Measurements from ENCODE around the gene CYSTM1. TPM values are rescaled to one million over a fixed set of nuclear protein-coding genes. Genes with fewer than 3 reads are reported as not detected.
A peak's percentile ranks its signal among the peaks of the same experiment; 100 is the strongest.

CYSTM1 gene
- total RNA-seq, 2 experiments from 2014 or later, result 22.3 to 25.1 TPM

GRCh38 chr5:140244525-140245025, 69.6 kb downstream of the CYSTM1 start:
- Mint-ChIP-seq H3K4me1 (ENCODE audit: low read depth) (peaks cover 27% of the 10 kb centered on the region), H3K27me3 (ENCODE audit: low read depth) (no peaks in the 10 kb centered on the region), H3K9me3 (no peaks in the 10 kb centered on the region), H3K36me3 (ENCODE audit: low read depth) (peaks cover 11% of the 10 kb centered on the region), H3K4me3 (no peak overlapping the region), H3K27ac (peak overlapping the region; percentile 65)
- CTCF ChIA-PET, result interaction anchor here (0.7 to 15.8 kb wide), 34 partner anchors 8 to 403 kb away, joined by 3 to 634 read pairs (median 4); partner anchors contain the start of genes HBEGF, IK, NDUFA2 and PFDN1
- peak; percentile 91 for DNase-seq
- intact Hi-C loops (cut with micrococcal nuclease), result loop anchor here (1.0 kb wide), 3 partner anchors 102 to 113 kb away; partner anchors contain the start of gene HBEGF

DNA sequence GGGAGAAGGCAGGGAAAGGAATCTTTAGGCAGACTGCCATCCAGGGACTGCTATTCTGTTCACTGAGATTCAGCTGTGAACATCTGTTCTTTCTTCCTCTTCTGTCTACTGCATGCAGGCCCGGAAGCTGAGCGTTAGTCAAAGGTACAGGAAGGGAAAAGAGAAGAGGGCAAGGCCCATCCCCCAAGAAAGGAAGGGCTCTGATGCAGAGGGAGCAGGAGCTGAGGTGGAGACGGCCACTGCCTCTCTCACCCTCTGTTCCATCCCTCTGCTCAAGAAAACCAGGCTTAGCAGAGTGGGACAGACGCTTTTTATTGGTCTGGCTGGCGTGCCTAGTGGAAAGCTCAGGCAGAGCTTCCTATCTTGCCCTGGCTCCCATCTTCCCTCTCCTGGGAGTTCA, 70.4 kb downstream of the CYSTM1 start:
- H3K27me3 Mint-ChIP-seq (ENCODE audit: low read depth), result no peaks in the 10 kb centered on the region
- peak overlapping the region; percentile 8 for H3K27ac Mint-ChIP-seq
- H3K9me3 Mint-ChIP-seq, result no peaks in the 10 kb centered on the region
- peaks cover 14% of the 10 kb centered on the region for H3K36me3 Mint-ChIP-seq (ENCODE audit: low read depth)
- no peak overlapping the region for H3K4me3 Mint-ChIP-seq
- CTCF ChIA-PET, result interaction anchor here (0.7 to 15.8 kb wide), 12 partner anchors 9 to 346 kb away, joined by 3 to 634 read pairs (median 7); partner anchors contain the start of genes HBEGF, PFDN1 and SLC4A9
- intact Hi-C loops (cut with micrococcal nuclease), result no loop called here
- no peak for DNase-seq
- peaks cover 34% of the 10 kb centered on the region for H3K4me1 Mint-ChIP-seq (ENCODE audit: low read depth)

- CTCF ChIA-PET, result interaction anchor here (0.6 to 15.8 kb wide), 6 partner anchors 10 to 116 kb away, joined by 3 to 634 read pairs (median 18); partner anchors contain the start of genes HBEGF, PFDN1 and SLC4A9
- no peak overlapping the region for H3K4me3 Mint-ChIP-seq
- H3K4me1 Mint-ChIP-seq (ENCODE audit: low read depth), result peaks cover 37% of the 10 kb centered on the region
- H3K27ac Mint-ChIP-seq, result no peak overlapping the region
- peaks cover 14% of the 10 kb centered on the region for H3K36me3 Mint-ChIP-seq (ENCODE audit: low read depth)
- intact Hi-C loops (cut with micrococcal nuclease), result no loop called here
- DNase-seq, result no peak
- no peaks in the 10 kb centered on the region for H3K27me3 Mint-ChIP-seq (ENCODE audit: low read depth)
- H3K9me3 Mint-ChIP-seq, result no peaks in the 10 kb centered on the region
Observed at GRCh38 chr5:140245926-140246325, 70.9 kb downstream of the CYSTM1 start.

DNA sequence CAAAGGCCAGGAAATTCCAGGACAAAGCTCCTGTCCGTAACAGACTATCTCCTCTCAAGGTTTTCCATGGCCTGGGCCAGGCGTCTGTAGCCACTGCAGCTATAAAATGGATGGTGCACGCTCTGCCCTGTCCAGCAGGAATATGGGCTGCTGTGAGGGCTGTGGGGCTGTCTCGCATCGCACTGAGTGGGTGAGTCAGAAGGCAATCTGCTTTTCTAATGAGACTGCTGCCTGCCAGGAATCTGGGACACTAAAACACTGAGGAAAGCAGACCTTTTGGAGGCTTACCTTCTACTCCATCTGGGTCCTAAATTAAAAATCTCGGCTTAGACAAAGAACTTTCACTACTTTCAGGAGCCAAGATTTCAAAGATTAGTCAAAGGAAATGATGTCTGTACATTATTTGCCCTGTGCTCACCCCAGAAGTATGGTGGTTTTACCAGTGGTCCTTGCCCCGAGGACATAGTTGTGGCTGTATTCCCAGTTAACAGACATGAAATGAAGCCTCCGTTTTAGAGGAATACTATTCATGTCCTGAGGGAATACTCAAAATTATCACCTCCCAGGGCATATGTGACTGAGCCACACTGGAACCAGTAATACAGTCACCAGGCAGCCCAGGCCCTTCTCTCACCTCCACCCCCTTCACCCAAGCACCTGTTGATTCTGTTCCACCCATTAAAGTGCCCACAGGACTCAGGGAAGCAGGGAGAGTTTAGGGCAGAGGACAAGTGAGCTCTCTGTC, 71.6 kb downstream of the CYSTM1 start:
- intact Hi-C loops (cut with micrococcal nuclease), result no loop called here
- Mint-ChIP-seq H3K27me3 (ENCODE audit: low read depth) (no peaks in the 10 kb centered on the region), H3K4me1 (ENCODE audit: low read depth) (peaks cover 41% of the 10 kb centered on the region), H3K4me3 (no peak overlapping the region), H3K36me3 (ENCODE audit: low read depth) (peaks cover 14% of the 10 kb centered on the region), H3K27ac (no peak overlapping the region), H3K9me3 (no peaks in the 10 kb centered on the region)
- no peak for DNase-seq
- CTCF ChIA-PET, result interaction anchor here (0.6 to 15.8 kb wide), 7 partner anchors 10 to 115 kb away, joined by 3 to 634 read pairs (median 13); partner anchors contain the start of genes HBEGF and SLC4A9

- Mint-ChIP-seq H3K4me3 (no peak overlapping the region), H3K9me3 (no peaks in the 10 kb centered on the region), H3K36me3 (ENCODE audit: low read depth) (peaks cover 14% of the 10 kb centered on the region), H3K27me3 (ENCODE audit: low read depth) (no peaks in the 10 kb centered on the region), H3K4me1 (ENCODE audit: low read depth) (peaks cover 55% of the 10 kb centered on the region), H3K27ac (no peak overlapping the region)
- no peak for DNase-seq
- intact Hi-C loops (cut with micrococcal nuclease), result no loop called here
- CTCF ChIA-PET, result interaction anchor here (1.5 to 15.8 kb wide), 3 partner anchors 9 to 114 kb away, joined by 4 to 634 read pairs (median 127); partner anchors contain the start of genes HBEGF and SLC4A9
Observed at GRCh38 chr5:140248414-140248813, 73.4 kb downstream of the CYSTM1 start.

GRCh38 chr5:140249536-140249935, 74.5 kb downstream of the CYSTM1 start:
- intact Hi-C loops (cut with micrococcal nuclease), result no loop called here
- H3K9me3 Mint-ChIP-seq, result no peaks in the 10 kb centered on the region
- CTCF ChIA-PET, result interaction anchor here (1.2 to 3.4 kb wide), 5 partner anchors 10 to 103 kb away, joined by 3 to 23 read pairs (median 6); partner anchors contain the start of gene HBEGF
- DNase-seq, result peak; percentile 41
- no peaks in the 10 kb centered on the region for H3K27me3 Mint-ChIP-seq (ENCODE audit: low read depth)
- H3K27ac Mint-ChIP-seq, result no peak overlapping the region
- H3K36me3 Mint-ChIP-seq (ENCODE audit: low read depth), result peaks cover 12% of the 10 kb centered on the region
- no peak overlapping the region for H3K4me3 Mint-ChIP-seq
- H3K4me1 Mint-ChIP-seq (ENCODE audit: low read depth), result peaks cover 53% of the 10 kb centered on the region

- Mint-ChIP-seq H3K4me3 (no peak overlapping the region), H3K4me1 (ENCODE audit: low read depth) (peaks cover 45% of the 10 kb centered on the region), H3K9me3 (no peaks in the 10 kb centered on the region), H3K27ac (no peak overlapping the region), H3K36me3 (ENCODE audit: low read depth) (peaks cover 5% of the 10 kb centered on the region), H3K27me3 (ENCODE audit: low read depth) (no peaks in the 10 kb centered on the region)
- CTCF ChIA-PET, result interaction anchor here (1.2 to 3.4 kb wide), 4 partner anchors 11 to 103 kb away, joined by 3 to 23 read pairs (median 8); partner anchors contain the start of gene HBEGF
- DNase-seq, result no peak
- intact Hi-C loops (cut with micrococcal nuclease), result loop anchor here (2.0 to 5.0 kb wide), 2 partner anchors 16 to 302 kb away; no protein-coding TSS in a partner anchor
Observed at GRCh38 chr5:140250386-140250785, 75.4 kb downstream of the CYSTM1 start.

GRCh38 chr5:140251527-140251973, 76.6 kb downstream of the CYSTM1 start:
- peaks cover 33% of the 10 kb centered on the region for H3K4me1 Mint-ChIP-seq (ENCODE audit: low read depth)
- no peaks in the 10 kb centered on the region for H3K9me3 Mint-ChIP-seq
- H3K36me3 Mint-ChIP-seq (ENCODE audit: low read depth), result peaks cover 3% of the 10 kb centered on the region
- no peaks in the 10 kb centered on the region for H3K27me3 Mint-ChIP-seq (ENCODE audit: low read depth)
- CTCF ChIA-PET, result interaction anchor here (0.7 to 3.4 kb wide), 7 partner anchors 8 to 281 kb away, joined by 3 to 23 read pairs (median 4); partner anchors contain the start of gene HBEGF
- intact Hi-C loops (cut with micrococcal nuclease), result loop anchor here (1.0 to 5.0 kb wide), 5 partner anchors 15 to 301 kb away; partner anchors contain the start of gene PFDN1
- peak overlapping the region; percentile 68 for H3K27ac Mint-ChIP-seq
- H3K4me3 Mint-ChIP-seq, result no peak overlapping the region
- DNase-seq, result peak; percentile 87

- Mint-ChIP-seq H3K4me3 (no peak overlapping the region), H3K4me1 (ENCODE audit: low read depth) (peaks cover 36% of the 10 kb centered on the region), H3K27ac (no peak overlapping the region), H3K27me3 (ENCODE audit: low read depth) (no peaks in the 10 kb centered on the region), H3K36me3 (ENCODE audit: low read depth) (peaks cover 4% of the 10 kb centered on the region), H3K9me3 (no peaks in the 10 kb centered on the region)
- no peak for DNase-seq
- intact Hi-C loops (cut with micrococcal nuclease), result loop anchor here (2.0 to 5.0 kb wide), 2 partner anchors 300 to 384 kb away; no protein-coding TSS in a partner anchor
- CTCF ChIA-PET, result interaction anchor here (0.7 to 3.4 kb wide), 6 partner anchors 9 to 280 kb away, joined by 3 to 23 read pairs (median 4); no protein-coding TSS in a partner anchor
Observed at GRCh38 chr5:140252470-140253126, 77.6 kb downstream of the CYSTM1 start.

DNA sequence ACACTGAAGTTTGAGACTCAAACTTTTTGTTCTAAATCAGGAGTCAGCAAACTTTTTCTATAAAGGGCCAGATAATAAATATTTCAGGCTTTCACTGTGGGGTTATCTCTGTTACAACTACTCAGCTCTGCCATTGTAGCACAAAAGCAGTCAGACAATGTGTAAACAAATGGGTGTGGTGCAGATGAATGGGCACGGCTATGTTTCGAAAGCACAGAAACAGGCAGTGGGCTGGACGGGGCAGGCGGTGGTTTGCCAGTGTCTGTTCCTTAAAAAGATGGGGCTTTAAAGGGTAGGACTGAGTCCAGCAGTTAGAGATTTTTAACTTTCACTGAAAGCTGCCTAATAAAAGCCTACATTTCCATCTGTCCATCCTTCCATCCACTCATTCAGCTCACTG, 79.0 kb downstream of the CYSTM1 start:
- H3K27ac Mint-ChIP-seq, result no peak overlapping the region
- intact Hi-C loops (cut with micrococcal nuclease), result loop anchor here (2.0 to 5.0 kb wide), 2 partner anchors 298 to 383 kb away; no protein-coding TSS in a partner anchor
- no peaks in the 10 kb centered on the region for H3K9me3 Mint-ChIP-seq
- no peak overlapping the region for H3K4me3 Mint-ChIP-seq
- H3K4me1 Mint-ChIP-seq (ENCODE audit: low read depth), result peaks cover 48% of the 10 kb centered on the region
- no peak for DNase-seq
- H3K36me3 Mint-ChIP-seq (ENCODE audit: low read depth), result peaks cover 15% of the 10 kb centered on the region
- no peaks in the 10 kb centered on the region for H3K27me3 Mint-ChIP-seq (ENCODE audit: low read depth)
- CTCF ChIA-PET, result interaction anchor here (4.9 kb wide), 1 partner anchor 9 kb away, joined by 22 read pairs; no protein-coding TSS in a partner anchor

GRCh38 chr5:140255460-140256157, 80.6 kb downstream of the CYSTM1 start:
- CTCF ChIA-PET, result interaction anchor here (0.9 to 4.9 kb wide), 3 partner anchors 10 to 97 kb away, joined by 6 to 22 read pairs (median 6); partner anchors contain the start of gene HBEGF
- Mint-ChIP-seq H3K9me3 (no peaks in the 10 kb centered on the region), H3K36me3 (ENCODE audit: low read depth) (peaks cover 22% of the 10 kb centered on the region), H3K27me3 (ENCODE audit: low read depth) (no peaks in the 10 kb centered on the region), H3K4me1 (ENCODE audit: low read depth) (peaks cover 48% of the 10 kb centered on the region), H3K27ac (no peak overlapping the region), H3K4me3 (no peak overlapping the region)
- no peak for DNase-seq
- intact Hi-C loops (cut with micrococcal nuclease), result no loop called here

Measured in activated naive CD4-positive, alpha-beta T cell treated with anti-CD3 and anti-CD28 coated beads for 36 hours (primary cell).